Body of pancreas (tissue), 4 donors: ENCODE results near the gene SPAM1.

ENCODE experiments used
- POLR2A ChIP-seq, 3 donors: fragments of 450-650 bp; IDR thresholded peaks; one replicate each; pipeline ENCODE4 v1.6.1; 2016; ENCODE audit warnings: antibody characterized with exemption in 3 of 3, mild to moderate bottlenecking in 2 of 3
- TF ChIP-seq, protein P1 (sequence below), 7 experiments: fragments of 450-650 bp in 4 of 7; fragments of 200-600 bp in 3 of 7; sonication (generic) in 3 of 7; IDR thresholded peaks; one replicate each; pipeline ENCODE4 v1.5.1; 2016 to 2019; ENCODE audit warnings: antibody characterized with exemption in 7 of 7

GRCh38 chr7:123987445-123987844 lies 62.4 kb downstream of the SPAM1 start:
- TF ChIP-seq, protein P1, sequence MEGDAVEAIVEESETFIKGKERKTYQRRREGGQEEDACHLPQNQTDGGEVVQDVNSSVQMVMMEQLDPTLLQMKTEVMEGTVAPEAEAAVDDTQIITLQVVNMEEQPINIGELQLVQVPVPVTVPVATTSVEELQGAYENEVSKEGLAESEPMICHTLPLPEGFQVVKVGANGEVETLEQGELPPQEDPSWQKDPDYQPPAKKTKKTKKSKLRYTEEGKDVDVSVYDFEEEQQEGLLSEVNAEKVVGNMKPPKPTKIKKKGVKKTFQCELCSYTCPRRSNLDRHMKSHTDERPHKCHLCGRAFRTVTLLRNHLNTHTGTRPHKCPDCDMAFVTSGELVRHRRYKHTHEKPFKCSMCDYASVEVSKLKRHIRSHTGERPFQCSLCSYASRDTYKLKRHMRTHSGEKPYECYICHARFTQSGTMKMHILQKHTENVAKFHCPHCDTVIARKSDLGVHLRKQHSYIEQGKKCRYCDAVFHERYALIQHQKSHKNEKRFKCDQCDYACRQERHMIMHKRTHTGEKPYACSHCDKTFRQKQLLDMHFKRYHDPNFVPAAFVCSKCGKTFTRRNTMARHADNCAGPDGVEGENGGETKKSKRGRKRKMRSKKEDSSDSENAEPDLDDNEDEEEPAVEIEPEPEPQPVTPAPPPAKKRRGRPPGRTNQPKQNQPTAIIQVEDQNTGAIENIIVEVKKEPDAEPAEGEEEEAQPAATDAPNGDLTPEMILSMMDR (IDR thresholded peaks at IDR 0.05): no peak
- no peak for TF ChIP-seq POLR2A (IDR thresholded peaks at IDR 0.05)
